SK-N-SH treated with all-trans-retinoic acid at 6 μM for 48 hours (cell line): ENCODE results near the gene DIP2A.

Experiments
- ATAC-seq: fragments of 200-7000 bp; cut with Tn5 transposase; 3 replicates; pipeline ENCODE4 v1.9.1; 2020; ENCODE audit warnings: mild to moderate bottlenecking, moderate library complexity
- ARNTL ChIP-seq: fragments of 450-650 bp; formaldehyde crosslinking; IDR thresholded peaks from 2 replicates; pipeline ENCODE4 v1.5.0; 2020; ENCODE audit warnings: low read depth, mild to moderate bottlenecking, moderate library complexity, borderline replicate concordance
- BACH2 ChIP-seq: fragments of 250-450 bp; sonication (Bioruptor Pico); IDR thresholded peaks from 2 replicates; pipeline ENCODE4 v1.9.0; 2021; ENCODE audit warnings: mild to moderate bottlenecking, borderline replicate concordance
- CSDC2 ChIP-seq: fragments of 250-450 bp; sonication (Bioruptor Pico); IDR thresholded peaks from 2 replicates; pipeline ENCODE4 v1.5.0; 2020; ENCODE audit warnings: mild to moderate bottlenecking, moderate library complexity
- CSRNP3 ChIP-seq: fragments of 250-450 bp; sonication (Bioruptor Pico); IDR thresholded peaks from 2 replicates; pipeline ENCODE4 v1.5.1; 2021; ENCODE audit warnings: mild to moderate bottlenecking, moderate library complexity
- ESRRG ChIP-seq: fragments of 250-450 bp; sonication (Bioruptor Pico); IDR thresholded peaks from 2 replicates; pipeline ENCODE4 v1.6.1; 2021; ENCODE audit warnings: mild to moderate bottlenecking
- GLIS3 ChIP-seq: fragments of 250-450 bp; sonication (Bioruptor Pico); IDR thresholded peaks from 2 replicates; pipeline ENCODE4 v1.5.0; 2020; ENCODE audit warnings: mild to moderate bottlenecking, moderate library complexity
- ISL1 ChIP-seq: fragments of 250-450 bp; sonication (Bioruptor Pico); IDR thresholded peaks from 2 replicates; pipeline ENCODE4 v2.1.2; 2022; ENCODE audit warnings: mild to moderate bottlenecking, moderate library complexity
- OSR1 ChIP-seq: fragments of 250-450 bp; sonication (Bioruptor Pico); IDR thresholded peaks from 2 replicates; pipeline ENCODE4 v1.8.0; 2022; ENCODE audit warnings: moderate library complexity, mild to moderate bottlenecking, inconsistent platforms
- PATZ1 ChIP-seq: fragments of 250-450 bp; sonication (Bioruptor Pico); IDR thresholded peaks from 2 replicates; pipeline ENCODE4 v1.8.0; 2020; ENCODE audit warnings: mild to moderate bottlenecking, moderate library complexity, borderline replicate concordance
- PPARA ChIP-seq: fragments of 250-450 bp; sonication (Bioruptor Pico); IDR thresholded peaks from 2 replicates; pipeline ENCODE4 v1.5.0; 2020; ENCODE audit warnings: mild to moderate bottlenecking, borderline replicate concordance
- RARB ChIP-seq: fragments of 250-450 bp; sonication (Bioruptor Pico); IDR thresholded peaks from 2 replicates; pipeline ENCODE4 v1.8.0; 2021; ENCODE audit warnings: mild to moderate bottlenecking, moderate library complexity
- SNAI2 ChIP-seq: fragments of 250-450 bp; sonication (Bioruptor Pico); IDR thresholded peaks from 2 replicates; pipeline ENCODE4 v1.5.0; 2020; ENCODE audit warnings: mild to moderate bottlenecking, moderate library complexity
- TCF4 ChIP-seq: fragments of 250-450 bp; sonication (Bioruptor Pico); IDR thresholded peaks from 2 replicates; pipeline ENCODE4 v1.8.0; 2021; ENCODE audit warnings: mild to moderate bottlenecking, moderate library complexity, borderline replicate concordance
- TSHZ2 ChIP-seq: fragments of 250-450 bp; sonication (Bioruptor Pico); IDR thresholded peaks from 2 replicates; pipeline ENCODE4 v1.5.0; 2020; ENCODE audit warnings: mild to moderate bottlenecking, moderate library complexity
- ZC3H10 ChIP-seq: fragments of 250-450 bp; sonication (Bioruptor Pico); IDR thresholded peaks from 2 replicates; pipeline ENCODE4 v1.5.1; 2021; ENCODE audit warnings: mild to moderate bottlenecking, moderate library complexity
- ZFP3 ChIP-seq: fragments of 250-450 bp; sonication (Bioruptor Pico); IDR thresholded peaks from 2 replicates; pipeline ENCODE4 v1.5.0; 2020; ENCODE audit warnings: mild to moderate bottlenecking, moderate library complexity
- ZNF565 ChIP-seq: fragments of 450-650 bp; formaldehyde crosslinking; conservative IDR thresholded peaks from 2 replicates; pipeline ENCODE4 v1.5.0; 2020; ENCODE audit warnings: low read depth, mild to moderate bottlenecking, moderate library complexity
- ZNF70 ChIP-seq: fragments of 450-650 bp; formaldehyde crosslinking; IDR thresholded peaks from 2 replicates; pipeline ENCODE4 v1.5.0; 2020; ENCODE audit warnings: mild to moderate bottlenecking, moderate library complexity
- ZNF8 ChIP-seq: fragments of 450-650 bp; formaldehyde crosslinking; IDR thresholded peaks from 2 replicates; pipeline ENCODE4 v1.5.0; 2020; ENCODE audit warnings: mild to moderate bottlenecking, moderate library complexity
- TF ChIP-seq, protein P1 (sequence below): fragments of 250-450 bp; sonication (Bioruptor Pico); IDR thresholded peaks from 2 replicates; pipeline ENCODE4 v1.8.0; 2021; ENCODE audit warnings: low read depth, mild to moderate bottlenecking, moderate library complexity, borderline replicate concordance
- TF ChIP-seq, protein P2 (sequence below): fragments of 250-450 bp; sonication (Bioruptor Pico); IDR thresholded peaks from 2 replicates; pipeline ENCODE4 v1.5.1; 2020; ENCODE audit warnings: low read depth, mild to moderate bottlenecking, moderate library complexity

Gene DIP2A

DNA sequence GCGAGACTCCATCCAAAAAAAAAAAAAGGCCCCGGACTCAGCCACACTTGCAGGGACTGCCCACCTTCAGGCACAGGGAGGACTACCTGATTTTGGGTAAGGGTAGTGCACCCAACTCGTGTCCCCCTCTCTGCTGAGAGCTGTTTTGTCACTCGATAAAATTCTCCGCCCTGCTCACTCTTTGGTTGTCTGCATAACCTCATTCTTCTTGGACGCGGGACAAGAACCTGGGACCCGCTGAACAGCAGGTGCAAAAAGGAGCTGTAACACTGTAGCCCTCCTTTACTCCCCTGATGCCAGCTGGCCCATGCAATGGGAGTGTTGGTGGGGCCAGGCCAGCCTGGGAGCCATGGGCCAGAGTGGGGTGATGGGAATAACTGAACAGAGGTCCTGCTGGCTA is 135.6 kb downstream of the DIP2A start (continued):
- TF ChIP-seq, protein P1, sequence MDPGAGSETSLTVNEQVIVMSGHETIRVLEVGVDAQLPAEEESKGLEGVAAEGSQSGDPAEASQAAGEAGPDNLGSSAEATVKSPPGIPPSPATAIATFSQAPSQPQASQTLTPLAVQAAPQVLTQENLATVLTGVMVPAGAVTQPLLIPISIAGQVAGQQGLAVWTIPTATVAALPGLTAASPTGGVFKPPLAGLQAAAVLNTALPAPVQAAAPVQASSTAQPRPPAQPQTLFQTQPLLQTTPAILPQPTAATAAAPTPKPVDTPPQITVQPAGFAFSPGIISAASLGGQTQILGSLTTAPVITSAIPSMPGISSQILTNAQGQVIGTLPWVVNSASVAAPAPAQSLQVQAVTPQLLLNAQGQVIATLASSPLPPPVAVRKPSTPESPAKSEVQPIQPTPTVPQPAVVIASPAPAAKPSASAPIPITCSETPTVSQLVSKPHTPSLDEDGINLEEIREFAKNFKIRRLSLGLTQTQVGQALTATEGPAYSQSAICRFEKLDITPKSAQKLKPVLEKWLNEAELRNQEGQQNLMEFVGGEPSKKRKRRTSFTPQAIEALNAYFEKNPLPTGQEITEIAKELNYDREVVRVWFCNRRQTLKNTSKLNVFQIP (CRISPR knock-in tag), result no peak
- TF ChIP-seq ISL1 (CRISPR knock-in tag) (no peak), CSRNP3 (no peak)

- ATAC-seq, result no peak
- no peak for TF ChIP-seq ZC3H10 (CRISPR knock-in tag)
- TF ChIP-seq SNAI2 (CRISPR knock-in tag), result no peak
- TF ChIP-seq CSRNP3, result no peak
- no peak for TF ChIP-seq PATZ1
- TF ChIP-seq ZFP3, result no peak
- TF ChIP-seq TSHZ2, result no peak
- no peak for TF ChIP-seq ZNF8 (CRISPR knock-in tag)
- TF ChIP-seq, protein P1 (CRISPR knock-in tag), result no peak
- TF ChIP-seq ESRRG (CRISPR knock-in tag), result no peak
- TF ChIP-seq CSDC2 (CRISPR knock-in tag), result no peak
- no peak for TF ChIP-seq ZNF70 (CRISPR knock-in tag)
- TF ChIP-seq ZNF565, result no peak
- TF ChIP-seq TCF4 (CRISPR knock-in tag), result no peak
- TF ChIP-seq BACH2 (CRISPR knock-in tag), result no peak
- no peak for TF ChIP-seq ISL1 (CRISPR knock-in tag)
Observed at GRCh38 chr21:46596201-46596600, 137.5 kb downstream of the DIP2A start.

DNA sequence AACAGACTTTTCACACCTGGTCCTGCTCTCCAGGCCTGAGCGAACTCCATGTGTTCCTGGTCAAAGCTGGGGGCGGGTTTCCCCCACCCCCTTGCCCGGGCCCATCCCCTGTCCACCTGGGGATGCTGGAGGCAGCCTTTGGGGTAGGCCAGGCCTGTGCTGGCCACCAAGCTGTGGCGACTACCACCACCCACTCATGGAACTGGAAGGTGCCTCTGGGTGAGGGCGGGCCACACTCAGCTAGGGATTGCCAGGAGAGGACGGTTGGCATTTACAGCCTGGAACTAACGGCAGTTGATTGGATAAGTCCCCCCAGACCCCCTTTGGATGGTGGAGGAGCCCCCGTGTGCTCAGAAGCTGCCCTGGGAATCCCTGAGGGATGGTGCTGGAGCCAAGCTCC is 138.3 kb downstream of the DIP2A start:
- TF ChIP-seq ZFP3 (no peak), PPARA (CRISPR knock-in tag) (no peak)
- ATAC-seq, result no peak

DNA sequence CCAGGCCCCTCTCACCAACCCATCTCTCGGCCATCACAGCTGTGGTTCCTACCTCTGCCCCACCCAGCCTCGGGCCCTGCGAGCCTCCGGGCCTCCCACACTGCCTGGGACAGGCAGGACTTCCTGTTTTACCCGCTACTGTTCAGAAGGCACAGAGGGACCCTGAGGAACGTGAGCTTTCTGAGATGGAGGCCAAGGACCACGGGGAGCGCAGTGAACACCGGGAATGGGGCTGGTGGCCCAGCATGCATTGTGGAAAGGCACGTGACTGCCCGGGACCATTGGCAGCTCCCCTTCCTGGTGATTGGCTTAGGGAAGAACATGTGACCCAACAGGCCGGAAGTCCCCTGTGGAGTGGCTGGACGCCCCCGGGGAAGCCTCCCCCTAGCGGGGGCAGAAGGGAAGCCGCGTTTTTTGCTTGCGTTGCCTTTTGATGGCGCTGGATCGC is 139.2 kb downstream of the DIP2A start:
- no peak for ATAC-seq
- no peak for TF ChIP-seq SNAI2 (CRISPR knock-in tag)
- no peak for TF ChIP-seq ZFP3
- TF ChIP-seq, protein P2, sequence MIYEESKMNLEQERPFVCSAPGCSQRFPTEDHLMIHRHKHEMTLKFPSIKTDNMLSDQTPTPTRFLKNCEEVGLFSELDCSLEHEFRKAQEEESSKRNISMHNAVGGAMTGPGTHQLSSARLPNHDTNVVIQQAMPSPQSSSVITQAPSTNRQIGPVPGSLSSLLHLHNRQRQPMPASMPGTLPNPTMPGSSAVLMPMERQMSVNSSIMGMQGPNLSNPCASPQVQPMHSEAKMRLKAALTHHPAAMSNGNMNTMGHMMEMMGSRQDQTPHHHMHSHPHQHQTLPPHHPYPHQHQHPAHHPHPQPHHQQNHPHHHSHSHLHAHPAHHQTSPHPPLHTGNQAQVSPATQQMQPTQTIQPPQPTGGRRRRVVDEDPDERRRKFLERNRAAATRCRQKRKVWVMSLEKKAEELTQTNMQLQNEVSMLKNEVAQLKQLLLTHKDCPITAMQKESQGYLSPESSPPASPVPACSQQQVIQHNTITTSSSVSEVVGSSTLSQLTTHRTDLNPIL, result no peak
- TF ChIP-seq ZNF565, result no peak
- no peak for TF ChIP-seq RARB
- TF ChIP-seq TSHZ2, result no peak
- TF ChIP-seq ARNTL (CRISPR knock-in tag), result no peak
- TF ChIP-seq OSR1, result no peak
- TF ChIP-seq GLIS3 (CRISPR knock-in tag), result no peak
- TF ChIP-seq ZC3H10 (CRISPR knock-in tag), result no peak
